Neural progenitor cell (in vitro differentiated cells): Measurements from ENCODE around the gene MED9. TPM values are rescaled to one million over a fixed set of nuclear protein-coding genes. Genes with fewer than 3 reads are reported as not detected.

Source experiments
- DNase-seq: peaks from one replicate; pipeline ENCODE4 v3.0.0-alpha.2; 2016; ENCODE audit warnings: low spot score
- H2AFZ ChIP-seq: fragments of 200-600 bp; sonication (generic); replicated peaks from 2 replicates; pipeline ENCODE4 v1.6.1; 2016; ENCODE audit warnings: antibody characterized with exemption
- H3F3A ChIP-seq: fragments of 200-600 bp; sonication (generic); 2 replicates; pipeline ENCODE4 v1.6.1; 2016; ENCODE audit warnings: antibody characterized with exemption, low read depth
- H3K27ac ChIP-seq: fragments of 200-600 bp; sonication (generic); 2 replicates; pipeline ENCODE4 v1.5.1; 2016; ENCODE audit warnings: mild to moderate bottlenecking
- H3K27me3 ChIP-seq: fragments of 200-600 bp; sonication (generic); 2 replicates; pipeline ENCODE4 v1.6.1; 2016; ENCODE audit warnings: mild to moderate bottlenecking, moderate library complexity
- H3K36me3 ChIP-seq: fragments of 200-600 bp; sonication (generic); 2 replicates; pipeline ENCODE4 v1.5.1; 2016
- H3K4me1 ChIP-seq: fragments of 200-600 bp; sonication (generic); 2 replicates; pipeline ENCODE4 v1.6.1; 2016; ENCODE audit warnings: mixed run types
- H3K4me2 ChIP-seq: fragments of 200-600 bp; sonication (generic); 2 replicates; pipeline ENCODE4 v1.6.1; 2016
- H3K4me3 ChIP-seq: fragments of 200-600 bp; sonication (generic); 2 replicates; pipeline ENCODE4 v1.5.1; 2016
- H3K79me2 ChIP-seq: fragments of 200-600 bp; sonication (generic); 2 replicates; pipeline ENCODE4 v1.6.1; 2016; ENCODE audit warnings: low read depth
- H3K9ac ChIP-seq: fragments of 200-600 bp; sonication (generic); 2 replicates; pipeline ENCODE4 v1.6.1; 2016
- H3K9me3 ChIP-seq: fragments of 200-600 bp; sonication (generic); 2 replicates; pipeline ENCODE4 v1.5.1; 2016; ENCODE audit warnings: low read depth
- H4K20me1 ChIP-seq: fragments of 200-600 bp; sonication (generic); 2 replicates; pipeline ENCODE4 v1.6.1; 2016; ENCODE audit warnings: low read depth
- H3K27ac Mint-ChIP-seq: 3 replicates; pipeline ENCODE4 v1.8.0; 2021; ENCODE audit warnings: mixed read lengths
- H3K27me3 Mint-ChIP-seq: 2 replicates; pipeline ENCODE4 v1.8.0; 2022; ENCODE audit warnings: low read depth, mild to moderate bottlenecking, inconsistent platforms, moderate library complexity, mixed read lengths; ENCODE audit not compliant: insufficient read depth
- H3K36me3 Mint-ChIP-seq: 3 replicates; pipeline ENCODE4 v1.8.0; 2021; ENCODE audit warnings: mixed read lengths
- H3K4me1 Mint-ChIP-seq: 3 replicates; pipeline ENCODE4 v1.8.0; 2021; ENCODE audit warnings: mixed read lengths
- H3K4me3 Mint-ChIP-seq: 3 replicates; pipeline ENCODE4 v1.8.0; 2021; ENCODE audit warnings: mild to moderate bottlenecking, moderate library complexity, mixed read lengths
- H3K9me3 Mint-ChIP-seq: 3 replicates; pipeline ENCODE4 v1.8.0; 2020; ENCODE audit warnings: mixed read lengths
- EZH2 ChIP-seq: fragments of 200-600 bp; sonication (generic); IDR thresholded peaks from 2 replicates; pipeline ENCODE4 v1.6.1; 2017; ENCODE audit warnings: antibody characterized with exemption, mild to moderate bottlenecking, moderate library complexity
- EZH2phosphoT487 ChIP-seq: fragments of 200-600 bp; sonication (generic); IDR thresholded peaks from 2 replicates; pipeline ENCODE4 v1.6.1; 2017; ENCODE audit warnings: antibody characterized with exemption
- total RNA-seq: library from RNA; depleted of rRNA; stranded (reverse); fragments of >200 nt; gene quantifications from 2 replicates; pipeline ENCODE4 v1.2.3, GENCODE V29; 2015; ENCODE audit warnings: low replicate concordance
- TF ChIP-seq, protein P1 (sequence below): fragments of 200-600 bp; sonication (generic); IDR thresholded peaks from 2 replicates; pipeline ENCODE4 v1.5.1; 2017; ENCODE audit warnings: antibody characterized with exemption, mild to moderate bottlenecking

Gene MED9
- total RNA-seq, 1 donor from 2014 or later = 15.7 TPM

DNA sequence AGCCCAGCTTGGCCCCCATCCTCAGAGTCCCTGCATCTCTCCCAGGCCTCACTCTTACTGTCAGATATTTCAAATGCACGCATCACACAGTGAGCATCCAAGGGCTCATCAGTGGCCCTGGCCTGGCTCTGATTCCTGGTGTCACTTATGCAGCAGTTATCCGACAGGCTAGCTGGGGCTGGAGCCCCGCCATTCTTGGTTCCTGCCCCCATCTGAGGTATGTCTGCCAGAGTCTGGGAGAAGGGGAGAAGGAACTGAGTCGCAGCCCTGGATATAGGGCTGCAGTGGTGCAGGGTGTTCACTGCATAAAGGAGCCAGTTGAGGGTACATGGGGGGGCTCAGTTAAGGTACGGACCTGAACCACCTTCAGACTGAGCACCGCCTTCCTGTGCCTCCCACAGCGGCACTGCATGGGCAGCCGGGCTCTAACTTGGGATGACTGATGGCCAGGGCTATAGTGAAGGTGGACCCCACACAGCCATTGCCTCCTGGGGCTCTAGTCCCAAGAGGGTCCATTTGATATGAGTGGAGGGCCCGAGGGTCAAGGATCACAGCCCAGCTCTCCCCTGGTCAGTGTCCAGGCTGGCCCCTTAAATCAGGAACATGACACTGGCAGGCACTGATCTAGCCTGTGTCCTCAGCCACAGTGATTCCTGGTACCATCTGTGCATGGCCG is 21.2 kb downstream of the MED9 start:
- no peaks in the 10 kb centered on the region for H3K9me3 ChIP-seq
- H3K27ac Mint-ChIP-seq = no peak overlapping the region
- H2AFZ ChIP-seq = no peak overlapping the region
- H3K4me2 ChIP-seq = no peak overlapping the region
- no peaks in the 10 kb centered on the region for H3K36me3 Mint-ChIP-seq
- DNase-seq = no peak
- peaks cover 30% of the 10 kb centered on the region for H3F3A ChIP-seq
- peaks cover 32% of the 10 kb centered on the region for H3K4me1 ChIP-seq
- H4K20me1 ChIP-seq = peaks cover 29% of the 10 kb centered on the region
- H3K9me3 Mint-ChIP-seq = no peaks in the 10 kb centered on the region
- no peak overlapping the region for H3K27ac ChIP-seq
- no peak overlapping the region for H3K4me3 ChIP-seq
- no peak overlapping the region for H3K4me3 Mint-ChIP-seq
- H3K36me3 ChIP-seq = no peaks in the 10 kb centered on the region
- H3K79me2 ChIP-seq = no peaks in the 10 kb centered on the region
- peaks cover 32% of the 10 kb centered on the region for H3K4me1 Mint-ChIP-seq
- TF ChIP-seq EZH2 = no peak
- TF ChIP-seq EZH2phosphoT487 = no peak
- TF ChIP-seq, protein P1, sequence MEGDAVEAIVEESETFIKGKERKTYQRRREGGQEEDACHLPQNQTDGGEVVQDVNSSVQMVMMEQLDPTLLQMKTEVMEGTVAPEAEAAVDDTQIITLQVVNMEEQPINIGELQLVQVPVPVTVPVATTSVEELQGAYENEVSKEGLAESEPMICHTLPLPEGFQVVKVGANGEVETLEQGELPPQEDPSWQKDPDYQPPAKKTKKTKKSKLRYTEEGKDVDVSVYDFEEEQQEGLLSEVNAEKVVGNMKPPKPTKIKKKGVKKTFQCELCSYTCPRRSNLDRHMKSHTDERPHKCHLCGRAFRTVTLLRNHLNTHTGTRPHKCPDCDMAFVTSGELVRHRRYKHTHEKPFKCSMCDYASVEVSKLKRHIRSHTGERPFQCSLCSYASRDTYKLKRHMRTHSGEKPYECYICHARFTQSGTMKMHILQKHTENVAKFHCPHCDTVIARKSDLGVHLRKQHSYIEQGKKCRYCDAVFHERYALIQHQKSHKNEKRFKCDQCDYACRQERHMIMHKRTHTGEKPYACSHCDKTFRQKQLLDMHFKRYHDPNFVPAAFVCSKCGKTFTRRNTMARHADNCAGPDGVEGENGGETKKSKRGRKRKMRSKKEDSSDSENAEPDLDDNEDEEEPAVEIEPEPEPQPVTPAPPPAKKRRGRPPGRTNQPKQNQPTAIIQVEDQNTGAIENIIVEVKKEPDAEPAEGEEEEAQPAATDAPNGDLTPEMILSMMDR = no peak
- peaks cover 16% of the 10 kb centered on the region for H3K27me3 Mint-ChIP-seq
- peaks cover 31% of the 10 kb centered on the region for H3K27me3 ChIP-seq
- no peak overlapping the region for H3K9ac ChIP-seq

DNA sequence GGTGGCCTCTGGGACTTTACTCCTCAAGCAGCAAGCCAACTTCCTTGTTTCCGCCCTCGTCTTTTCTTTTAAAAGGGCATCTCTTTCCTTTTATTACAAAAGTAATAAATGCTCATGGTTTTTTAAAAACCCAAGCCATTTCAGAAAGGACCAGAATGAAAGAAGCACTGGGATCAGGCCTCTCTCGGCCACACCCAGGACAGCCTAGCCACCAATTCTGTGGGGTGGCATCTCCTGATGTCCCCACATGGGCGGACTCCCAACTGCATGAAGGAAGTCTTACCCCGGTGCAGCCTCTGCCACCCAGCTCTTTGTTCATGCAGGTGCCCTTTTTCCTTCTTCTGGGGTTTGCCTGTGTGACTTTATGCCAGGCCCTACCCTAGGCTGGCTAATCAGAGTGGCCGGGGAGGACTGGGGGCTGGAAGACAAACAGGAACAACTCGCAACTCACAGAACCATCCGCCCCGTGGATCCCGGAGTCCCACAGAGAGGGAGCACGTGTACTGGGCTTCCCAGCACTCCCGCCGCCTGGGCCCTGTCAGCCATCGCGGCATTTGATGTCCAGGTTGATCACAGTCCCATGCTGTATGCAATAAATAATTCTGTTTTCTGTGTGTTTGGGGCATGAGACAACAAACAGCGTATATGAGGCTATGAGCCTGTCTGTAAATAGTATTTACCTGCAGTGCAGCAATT is 22.0 kb downstream of the MED9 start:
- Histone ChIP-seq H3K9ac (no peak overlapping the region), H3K36me3 (no peaks in the 10 kb centered on the region), H4K20me1 (peaks cover 21% of the 10 kb centered on the region), H2AFZ (no peak overlapping the region), H3K27ac (no peak overlapping the region), H3K79me2 (no peaks in the 10 kb centered on the region), H3K27me3 (peaks cover 31% of the 10 kb centered on the region), H3K9me3 (no peaks in the 10 kb centered on the region), H3K4me1 (peaks cover 27% of the 10 kb centered on the region), H3K4me3 (no peak overlapping the region), H3K4me2 (no peak overlapping the region), H3F3A (peaks cover 22% of the 10 kb centered on the region)
- Mint-ChIP-seq H3K27ac (peak overlapping the region; percentile 30), H3K4me3 (no peak overlapping the region), H3K27me3 (peaks cover 11% of the 10 kb centered on the region), H3K9me3 (no peaks in the 10 kb centered on the region), H3K36me3 (no peaks in the 10 kb centered on the region), H3K4me1 (peaks cover 31% of the 10 kb centered on the region)
- TF ChIP-seq EZH2 (no peak), EZH2phosphoT487 (no peak)
- TF ChIP-seq, protein P1 = no peak
- DNase-seq = no peak

DNA sequence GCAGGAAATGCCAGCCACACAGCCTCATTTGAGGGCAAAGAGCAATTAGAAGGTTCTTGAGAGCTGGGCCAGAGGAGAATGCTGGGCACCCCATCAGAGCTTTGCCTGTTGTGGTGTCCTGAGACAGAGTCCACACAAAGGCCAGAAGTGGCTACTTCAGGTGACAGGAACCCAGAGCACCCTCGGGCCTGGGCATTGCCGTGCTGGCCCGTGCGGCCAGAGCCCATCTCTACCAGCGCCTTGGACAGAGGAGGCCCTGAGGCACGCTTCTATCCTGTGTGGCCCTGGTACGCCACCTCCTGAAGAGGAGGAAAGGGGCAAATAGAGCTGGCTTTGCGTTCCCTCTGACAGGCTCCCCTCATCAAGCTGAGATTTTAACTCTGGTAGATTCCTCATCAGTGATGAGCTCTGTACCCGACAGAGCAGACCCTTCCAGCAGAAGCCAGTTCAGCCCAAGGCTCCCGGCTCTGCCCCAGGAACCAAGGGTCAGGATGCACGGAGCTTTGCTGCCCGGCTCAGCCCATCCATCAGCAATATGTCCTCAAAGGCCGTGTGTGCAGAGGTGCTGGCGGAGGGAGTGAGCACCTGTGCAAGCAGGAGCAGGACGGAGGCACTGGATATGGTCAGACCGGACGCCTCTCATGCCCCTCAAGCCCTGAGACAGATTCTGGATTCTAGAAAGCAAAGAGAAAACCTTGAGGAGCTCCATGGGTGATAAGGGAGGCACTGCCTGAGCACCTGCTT is 22.8 kb downstream of the MED9 start:
- H3F3A ChIP-seq = peaks cover 14% of the 10 kb centered on the region
- H3K4me1 ChIP-seq = peaks cover 21% of the 10 kb centered on the region
- H3K4me3 ChIP-seq = no peak overlapping the region
- no peaks in the 10 kb centered on the region for H3K9me3 Mint-ChIP-seq
- peak overlapping the region; percentile 30 for H3K27ac Mint-ChIP-seq
- H3K4me1 Mint-ChIP-seq = peaks cover 31% of the 10 kb centered on the region
- no peak overlapping the region for H3K4me3 Mint-ChIP-seq
- DNase-seq = no peak
- H3K9me3 ChIP-seq = no peaks in the 10 kb centered on the region
- peaks cover 25% of the 10 kb centered on the region for H3K27me3 ChIP-seq
- H3K79me2 ChIP-seq = no peaks in the 10 kb centered on the region
- H3K27ac ChIP-seq = no peak overlapping the region
- H3K36me3 Mint-ChIP-seq = no peaks in the 10 kb centered on the region
- no peak overlapping the region for H3K9ac ChIP-seq
- no peak overlapping the region for H2AFZ ChIP-seq
- H4K20me1 ChIP-seq = peaks cover 13% of the 10 kb centered on the region
- TF ChIP-seq EZH2phosphoT487 (no peak), EZH2 (no peak)
- H3K27me3 Mint-ChIP-seq = peaks cover 7% of the 10 kb centered on the region
- no peak overlapping the region for H3K4me2 ChIP-seq
- H3K36me3 ChIP-seq = no peaks in the 10 kb centered on the region
